ENCODE data around the gene AMOTL2. TPM values are rescaled to one million over a fixed set of nuclear protein-coding genes. Genes with fewer than 3 reads are reported as not detected.

The AMOTL2 gene
- polyA plus RNA-seq, 2 of the 4 experiments (the other 2 are of a cell fraction) = 41.1 to 44.1 TPM

DNA sequence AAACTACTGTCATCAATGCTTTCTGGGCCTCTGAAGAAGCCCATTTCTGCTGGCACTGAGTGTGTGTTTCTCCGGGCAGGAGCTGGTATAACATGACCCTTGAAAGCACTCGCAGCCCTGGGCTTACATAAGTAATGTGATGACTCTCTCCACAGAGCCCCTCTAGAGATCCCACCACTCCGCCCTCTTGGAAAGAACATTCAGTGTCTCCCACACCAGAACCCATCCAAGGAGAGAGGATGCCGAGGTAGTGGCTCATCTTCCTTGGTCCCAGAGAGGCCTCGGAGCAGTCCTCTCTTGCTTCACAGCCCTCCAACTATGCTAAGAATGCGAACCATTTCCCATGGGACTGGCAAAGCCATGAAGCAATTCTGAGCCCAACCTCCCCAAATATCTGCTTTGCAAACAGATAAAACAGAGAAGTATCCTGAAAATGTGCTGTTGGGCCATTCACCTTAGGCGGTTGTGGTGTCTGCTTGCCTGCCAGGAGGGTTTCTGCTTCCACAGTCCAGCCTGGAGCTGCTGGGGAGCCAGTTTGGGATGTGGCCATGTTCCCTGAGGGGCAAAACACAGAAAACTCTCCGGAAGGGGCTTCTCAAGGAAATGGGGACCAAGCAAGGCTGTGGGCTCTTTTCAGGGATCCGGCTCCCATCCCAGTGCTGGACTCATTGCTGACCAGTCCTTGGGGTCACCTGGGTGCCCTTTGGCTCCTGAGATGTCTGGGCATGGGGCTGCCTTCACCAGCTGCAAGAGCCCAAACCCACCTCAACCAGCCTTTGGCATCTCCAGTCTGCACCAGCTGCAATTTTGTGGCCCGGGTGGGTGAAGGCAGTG lies 47.3 kb downstream of the AMOTL2 start (continued):
- TF ChIP-seq RAD21 (conservative IDR thresholded peaks at IDR 0.05 in 1 of 2, IDR thresholded peaks at IDR 0.05 in 1 of 2) (peak; percentile 30 to 56; a peak in 3 of 5 replicates), ESRRA (IDR thresholded peaks at IDR 0.05; ENCODE audit: borderline replicate concordance, low read length) (no peak), HDAC2 (IDR thresholded peaks at IDR 0.05) (no peak), CHD2 (IDR thresholded peaks at IDR 0.05; ENCODE audit: low read length, partially characterized antibody) (peak; percentile 18), CEBPB (IDR thresholded peaks at IDR 0.05) (peak; percentile 99 to 100), MAFK (IDR thresholded peaks at IDR 0.05; ENCODE audit: partially characterized antibody) (no peak), NFE2L2 (conservative IDR thresholded peaks at IDR 0.05; ENCODE audit: low read length) (no peak), ZFP36 (IDR thresholded peaks at IDR 0.05; ENCODE audit: borderline replicate concordance, partially characterized antibody) (peak; percentile 29), RCOR1 (IDR thresholded peaks at IDR 0.05; ENCODE audit: low read depth, low read length) (0 out of 2 replicates have a peak, but pooled peaks have one; percentile 40), JUNB (IDR thresholded peaks at IDR 0.05) (peak; percentile 88), HOXA7 (CRISPR knock-in tag; IDR thresholded peaks at IDR 0.05) (no peak), KDM5A (IDR thresholded peaks at IDR 0.05) (no peak), FOSB (CRISPR knock-in tag; IDR thresholded peaks at IDR 0.05) (no peak), KDM1A (IDR thresholded peaks at IDR 0.05; ENCODE audit: low read depth) (no peak), SREBF2 (IDR thresholded peaks at IDR 0.05) (no peak), EHF (CRISPR knock-in tag; IDR thresholded peaks at IDR 0.05) (no peak), BHLHE40 (IDR thresholded peaks at IDR 0.05; ENCODE audit: low read depth, low read length) (no peak), CBX2 (IDR thresholded peaks at IDR 0.05; ENCODE audit: borderline replicate concordance, low read depth) (no peak)
- TF ChIP-seq, protein P1, sequence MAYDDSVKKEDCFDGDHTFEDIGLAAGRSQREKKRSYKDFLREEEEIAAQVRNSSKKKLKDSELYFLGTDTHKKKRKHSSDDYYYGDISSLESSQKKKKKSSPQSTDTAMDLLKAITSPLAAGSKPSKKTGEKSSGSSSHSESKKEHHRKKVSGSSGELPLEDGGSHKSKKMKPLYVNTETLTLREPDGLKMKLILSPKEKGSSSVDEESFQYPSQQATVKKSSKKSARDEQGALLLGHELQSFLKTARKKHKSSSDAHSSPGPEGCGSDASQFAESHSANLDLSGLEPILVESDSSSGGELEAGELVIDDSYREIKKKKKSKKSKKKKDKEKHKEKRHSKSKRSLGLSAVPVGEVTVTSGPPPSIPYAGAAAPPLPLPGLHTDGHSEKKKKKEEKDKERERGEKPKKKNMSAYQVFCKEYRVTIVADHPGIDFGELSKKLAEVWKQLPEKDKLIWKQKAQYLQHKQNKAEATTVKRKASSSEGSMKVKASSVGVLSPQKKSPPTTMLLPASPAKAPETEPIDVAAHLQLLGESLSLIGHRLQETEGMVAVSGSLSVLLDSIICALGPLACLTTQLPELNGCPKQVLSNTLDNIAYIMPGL (CRISPR knock-in tag; IDR thresholded peaks at IDR 0.05; ENCODE audit: borderline replicate concordance) = no peak
- TF ChIP-seq, protein P2, sequence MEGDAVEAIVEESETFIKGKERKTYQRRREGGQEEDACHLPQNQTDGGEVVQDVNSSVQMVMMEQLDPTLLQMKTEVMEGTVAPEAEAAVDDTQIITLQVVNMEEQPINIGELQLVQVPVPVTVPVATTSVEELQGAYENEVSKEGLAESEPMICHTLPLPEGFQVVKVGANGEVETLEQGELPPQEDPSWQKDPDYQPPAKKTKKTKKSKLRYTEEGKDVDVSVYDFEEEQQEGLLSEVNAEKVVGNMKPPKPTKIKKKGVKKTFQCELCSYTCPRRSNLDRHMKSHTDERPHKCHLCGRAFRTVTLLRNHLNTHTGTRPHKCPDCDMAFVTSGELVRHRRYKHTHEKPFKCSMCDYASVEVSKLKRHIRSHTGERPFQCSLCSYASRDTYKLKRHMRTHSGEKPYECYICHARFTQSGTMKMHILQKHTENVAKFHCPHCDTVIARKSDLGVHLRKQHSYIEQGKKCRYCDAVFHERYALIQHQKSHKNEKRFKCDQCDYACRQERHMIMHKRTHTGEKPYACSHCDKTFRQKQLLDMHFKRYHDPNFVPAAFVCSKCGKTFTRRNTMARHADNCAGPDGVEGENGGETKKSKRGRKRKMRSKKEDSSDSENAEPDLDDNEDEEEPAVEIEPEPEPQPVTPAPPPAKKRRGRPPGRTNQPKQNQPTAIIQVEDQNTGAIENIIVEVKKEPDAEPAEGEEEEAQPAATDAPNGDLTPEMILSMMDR (IDR thresholded peaks at IDR 0.05) = no peak
- TF ChIP-seq, protein P3, sequence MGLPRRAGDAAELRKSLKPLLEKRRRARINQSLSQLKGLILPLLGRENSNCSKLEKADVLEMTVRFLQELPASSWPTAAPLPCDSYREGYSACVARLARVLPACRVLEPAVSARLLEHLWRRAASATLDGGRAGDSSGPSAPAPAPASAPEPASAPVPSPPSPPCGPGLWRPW (IDR thresholded peaks at IDR 0.05) = peak; percentile 96

DNA sequence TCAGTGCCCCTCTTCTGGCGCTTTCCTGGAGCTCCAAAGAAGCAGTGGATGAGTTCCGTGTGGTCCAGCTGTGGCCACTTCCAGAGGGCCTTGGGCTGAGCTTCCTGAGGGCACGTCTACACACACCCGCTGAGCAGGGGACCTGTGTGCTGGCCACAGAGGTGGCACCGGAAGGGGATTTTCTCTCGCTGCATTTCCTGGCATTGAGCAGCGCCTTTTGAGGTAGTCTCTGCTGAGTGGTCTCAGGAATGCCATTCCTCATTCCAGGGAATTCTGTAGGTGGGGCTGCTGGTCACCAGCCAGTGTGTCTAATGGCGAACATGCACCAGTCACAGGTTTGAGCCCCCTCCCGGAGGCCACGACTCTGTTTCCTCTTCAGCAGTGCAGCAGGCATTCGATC lies 48.1 kb downstream of the AMOTL2 start:
- peak overlapping the region; percentile 87 for H3K4me2 ChIP-seq
- H3K4me3 ChIP-seq = no peak overlapping the region
- POLR2A ChIA-PET = interaction anchor here (0.7 to 2.9 kb wide), 7 partner anchors 12 to 48 kb away, joined by 3 to 27 read pairs (median 8); partner anchors contain the start of gene AMOTL2
- ATAC-seq (no peak), DNase-seq (ENCODE audit: low read depth in 1 of 2, low spot score in 1 of 2) (no peak), FAIRE-seq (no peak)
- CTCF ChIA-PET = interaction anchor here (0.8 to 2.8 kb wide), 4 partner anchors 8 to 148 kb away, joined by 3 to 17 read pairs (median 9); no protein-coding TSS in a partner anchor
- H3K27ac ChIP-seq = peak overlapping the region; percentile 96 to 100
- no peak for TF ChIP-seq JUN (IDR thresholded peaks at IDR 0.05)
- TF ChIP-seq, protein P4, sequence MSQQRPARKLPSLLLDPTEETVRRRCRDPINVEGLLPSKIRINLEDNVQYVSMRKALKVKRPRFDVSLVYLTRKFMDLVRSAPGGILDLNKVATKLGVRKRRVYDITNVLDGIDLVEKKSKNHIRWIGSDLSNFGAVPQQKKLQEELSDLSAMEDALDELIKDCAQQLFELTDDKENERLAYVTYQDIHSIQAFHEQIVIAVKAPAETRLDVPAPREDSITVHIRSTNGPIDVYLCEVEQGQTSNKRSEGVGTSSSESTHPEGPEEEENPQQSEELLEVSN (IDR thresholded peaks at IDR 0.05; ENCODE audit: borderline replicate concordance, low read depth) = no peak
- TF ChIP-seq POLR2AphosphoS2 (conservative IDR thresholded peaks at IDR 0.05; ENCODE audit: low read length) = no peak
- no peak for TF ChIP-seq TP53 (CRISPR knock-in tag; IDR thresholded peaks at IDR 0.05)
- TF ChIP-seq, protein P5, sequence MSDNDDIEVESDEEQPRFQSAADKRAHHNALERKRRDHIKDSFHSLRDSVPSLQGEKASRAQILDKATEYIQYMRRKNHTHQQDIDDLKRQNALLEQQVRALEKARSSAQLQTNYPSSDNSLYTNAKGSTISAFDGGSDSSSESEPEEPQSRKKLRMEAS (IDR thresholded peaks at IDR 0.05) = no peak
- no peak for TF ChIP-seq FOXS1 (CRISPR knock-in tag; IDR thresholded peaks at IDR 0.05)
- TF ChIP-seq RARB (CRISPR knock-in tag; IDR thresholded peaks at IDR 0.05) = no peak
- TF ChIP-seq, protein P6, sequence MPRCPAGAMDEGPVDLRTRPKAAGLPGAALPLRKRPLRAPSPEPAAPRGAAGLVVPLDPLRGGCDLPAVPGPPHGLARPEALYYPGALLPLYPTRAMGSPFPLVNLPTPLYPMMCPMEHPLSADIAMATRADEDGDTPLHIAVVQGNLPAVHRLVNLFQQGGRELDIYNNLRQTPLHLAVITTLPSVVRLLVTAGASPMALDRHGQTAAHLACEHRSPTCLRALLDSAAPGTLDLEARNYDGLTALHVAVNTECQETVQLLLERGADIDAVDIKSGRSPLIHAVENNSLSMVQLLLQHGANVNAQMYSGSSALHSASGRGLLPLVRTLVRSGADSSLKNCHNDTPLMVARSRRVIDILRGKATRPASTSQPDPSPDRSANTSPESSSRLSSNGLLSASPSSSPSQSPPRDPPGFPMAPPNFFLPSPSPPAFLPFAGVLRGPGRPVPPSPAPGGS (IDR thresholded peaks at IDR 0.05) = no peak
- no peak for TF ChIP-seq HOXB5 (CRISPR knock-in tag; IDR thresholded peaks at IDR 0.05)
- H3K4me1 ChIP-seq = peaks cover 68% of the 10 kb centered on the region
- H3K9me3 ChIP-seq = no peaks in the 10 kb centered on the region
- WGBS (ENCODE audit: missing lambda C conversion rate) = 75% methylated on average over 9 of the region's 11 CpGs
